Lower lobe of right lung (tissue), 2 donors: ENCODE measurements around the gene CD101. TPM values are rescaled to one million over a fixed set of nuclear protein-coding genes. Genes with fewer than 3 reads are reported as not detected.

ENCODE experiments used
- ATAC-seq, 2 donors: fragments of 200-7000 bp; cut with Tn5 transposase; one replicate each; pipeline ENCODE4 v1.9.1; 2020 to 2022; ENCODE audit warnings: mild to moderate bottlenecking in 2 of 2, moderate library complexity in 2 of 2
- DNase-seq: peaks from one replicate; pipeline ENCODE4 v3.0.0-alpha.2; 2020
- H3K27ac ChIP-seq: fragments of 200-600 bp; one replicate; pipeline ENCODE4 v1.8.0; 2022
- H3K27me3 ChIP-seq: fragments of 200-600 bp; one replicate; pipeline ENCODE4 v1.8.0; 2022; ENCODE audit warnings: low read depth
- H3K36me3 ChIP-seq: fragments of 200-600 bp; one replicate; pipeline ENCODE4 v1.8.0; 2022; ENCODE audit warnings: mild to moderate bottlenecking
- H3K4me1 ChIP-seq: fragments of 200-600 bp; one replicate; pipeline ENCODE4 v1.8.0; 2022
- H3K4me3 ChIP-seq: fragments of 200-600 bp; one replicate; pipeline ENCODE4 v1.8.0; 2022; ENCODE audit warnings: mild to moderate bottlenecking
- H3K9me3 ChIP-seq: fragments of 200-600 bp; one replicate; pipeline ENCODE4 v1.8.0; 2022
- intact Hi-C: fragments of 100-400 bp; cut with DNase I; formaldehyde crosslinking; loops from one replicate; pipeline ENCODE4 v1.11.0; 2022
- total RNA-seq: library from RNA; stranded (reverse); fragmentation: NEBNext Ultra II Directional; extraction: Animal tissue kit (Norgen Biotek cat#: 25700); gene quantifications from one replicate; pipeline ENCODE4 v1.2.1, GENCODE V29; 2021
- TF ChIP-seq, protein P1 (sequence below): fragments of 200-600 bp; IDR thresholded peaks from one replicate; pipeline ENCODE4 v1.8.0; 2022; ENCODE audit warnings: antibody characterized with exemption, mild to moderate bottlenecking
- donor health status: DM: no; HTN: yes; CAD: no; lungs with severe emphysema.

The CD101 gene
- total RNA-seq, 1 donor from 2014 or later = 105 TPM

DNA sequence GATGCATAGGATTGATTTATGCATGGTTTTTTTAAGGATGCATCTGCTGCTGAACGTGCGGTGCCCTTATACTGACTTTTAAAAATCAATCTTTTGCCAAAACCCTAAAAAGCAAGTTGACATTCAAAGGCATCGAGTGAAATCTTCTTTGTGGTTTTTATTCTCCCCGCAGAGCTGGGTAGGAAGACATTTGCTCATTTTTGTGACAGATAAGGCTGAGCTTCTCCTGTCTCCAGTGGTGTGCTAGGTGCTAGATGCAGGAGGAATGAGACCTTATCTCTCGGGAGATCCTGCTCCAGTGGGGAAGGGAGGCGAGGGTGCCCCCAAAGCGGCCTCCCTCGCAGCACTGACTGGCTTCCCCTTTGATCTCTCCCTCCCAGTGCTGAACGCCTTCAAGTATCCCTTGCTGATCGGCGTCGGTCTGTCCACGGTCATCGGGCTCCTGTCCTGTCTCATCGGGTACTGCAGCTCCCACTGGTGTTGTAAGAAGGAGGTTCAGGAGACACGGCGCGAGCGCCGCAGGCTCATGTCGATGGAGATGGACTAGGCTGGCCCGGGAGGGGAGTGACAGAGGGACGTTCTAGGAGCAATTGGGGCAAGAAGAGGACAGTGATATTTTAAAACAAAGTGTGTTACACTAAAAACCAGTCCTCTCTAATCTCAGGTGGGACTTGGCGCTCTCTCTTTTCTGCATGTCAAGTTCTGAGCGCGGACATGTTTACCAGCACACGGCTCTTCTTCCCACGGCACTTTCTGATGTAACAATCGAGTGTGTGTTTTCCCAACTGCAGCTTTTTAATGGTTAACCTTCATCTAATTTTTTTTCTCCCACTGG is 14.9 kb upstream of the CD101 start:
- Histone ChIP-seq H3K27me3 (no peaks in the 10 kb centered on the region), H3K4me3 (no peak overlapping the region), H3K36me3 (no peaks in the 10 kb centered on the region), H3K4me1 (peaks cover 22% of the 10 kb centered on the region), H3K9me3 (no peaks in the 10 kb centered on the region), H3K27ac (no peak overlapping the region)
- ATAC-seq (peak in 1 of 2 donors; percentile 3), DNase-seq (no peak)
- intact Hi-C loops = no loop called here
- TF ChIP-seq, protein P1, sequence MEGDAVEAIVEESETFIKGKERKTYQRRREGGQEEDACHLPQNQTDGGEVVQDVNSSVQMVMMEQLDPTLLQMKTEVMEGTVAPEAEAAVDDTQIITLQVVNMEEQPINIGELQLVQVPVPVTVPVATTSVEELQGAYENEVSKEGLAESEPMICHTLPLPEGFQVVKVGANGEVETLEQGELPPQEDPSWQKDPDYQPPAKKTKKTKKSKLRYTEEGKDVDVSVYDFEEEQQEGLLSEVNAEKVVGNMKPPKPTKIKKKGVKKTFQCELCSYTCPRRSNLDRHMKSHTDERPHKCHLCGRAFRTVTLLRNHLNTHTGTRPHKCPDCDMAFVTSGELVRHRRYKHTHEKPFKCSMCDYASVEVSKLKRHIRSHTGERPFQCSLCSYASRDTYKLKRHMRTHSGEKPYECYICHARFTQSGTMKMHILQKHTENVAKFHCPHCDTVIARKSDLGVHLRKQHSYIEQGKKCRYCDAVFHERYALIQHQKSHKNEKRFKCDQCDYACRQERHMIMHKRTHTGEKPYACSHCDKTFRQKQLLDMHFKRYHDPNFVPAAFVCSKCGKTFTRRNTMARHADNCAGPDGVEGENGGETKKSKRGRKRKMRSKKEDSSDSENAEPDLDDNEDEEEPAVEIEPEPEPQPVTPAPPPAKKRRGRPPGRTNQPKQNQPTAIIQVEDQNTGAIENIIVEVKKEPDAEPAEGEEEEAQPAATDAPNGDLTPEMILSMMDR = no peak

DNA sequence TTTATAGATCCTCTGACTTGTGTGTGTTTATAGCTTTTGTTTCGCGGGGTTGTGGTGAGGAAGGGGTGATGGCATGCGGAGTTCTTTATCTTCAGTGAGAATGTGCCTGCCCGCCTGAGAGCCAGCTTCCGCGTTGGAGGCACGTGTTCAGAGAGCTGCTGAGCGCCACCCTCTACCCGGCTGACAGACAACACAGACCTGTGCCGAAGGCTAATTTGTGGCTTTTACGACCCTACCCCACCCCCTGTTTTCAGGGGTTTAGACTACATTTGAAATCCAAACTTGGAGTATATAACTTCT is 14.4 kb upstream of the CD101 start:
- no peaks in the 10 kb centered on the region for H3K27me3 ChIP-seq
- ATAC-seq = no peak
- no peaks in the 10 kb centered on the region for H3K36me3 ChIP-seq
- no peak overlapping the region for H3K27ac ChIP-seq
- DNase-seq = no peak
- no peaks in the 10 kb centered on the region for H3K9me3 ChIP-seq
- TF ChIP-seq, protein P1 = no peak
- intact Hi-C loops = no loop called here
- H3K4me1 ChIP-seq = peaks cover 22% of the 10 kb centered on the region
- no peak overlapping the region for H3K4me3 ChIP-seq

DNA sequence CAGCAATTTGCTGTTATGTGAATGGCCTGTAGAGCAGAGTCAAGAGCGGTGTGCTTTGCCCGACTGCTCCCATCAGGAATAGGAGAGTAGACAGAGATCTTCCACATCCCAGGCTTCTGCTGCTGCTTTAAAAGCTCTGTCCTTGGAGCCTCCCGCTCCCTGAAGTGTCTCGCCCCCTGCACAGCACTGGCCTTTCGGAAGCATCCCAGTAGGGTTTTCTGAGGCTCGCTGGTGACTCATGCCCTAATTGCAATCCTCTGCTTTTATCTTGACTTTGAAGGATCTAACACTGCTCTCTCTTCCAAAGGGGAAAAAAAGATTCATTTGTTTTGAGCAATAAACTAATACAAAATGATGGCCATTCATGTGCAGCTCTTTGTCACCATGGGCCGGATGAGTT is 13.3 kb upstream of the CD101 start:
- intact Hi-C loops = no loop called here
- Histone ChIP-seq H3K27me3 (no peaks in the 10 kb centered on the region), H3K4me1 (peaks cover 22% of the 10 kb centered on the region), H3K9me3 (no peaks in the 10 kb centered on the region), H3K27ac (no peak overlapping the region), H3K4me3 (no peak overlapping the region), H3K36me3 (no peaks in the 10 kb centered on the region)
- ATAC-seq (no peak), DNase-seq (no peak)
- TF ChIP-seq, protein P1 = no peak

- TF ChIP-seq, protein P1 = no peak
- intact Hi-C loops = no loop called here
- Histone ChIP-seq H3K36me3 (no peaks in the 10 kb centered on the region), H3K27ac (no peak overlapping the region), H3K9me3 (no peaks in the 10 kb centered on the region), H3K4me1 (peaks cover 22% of the 10 kb centered on the region), H3K4me3 (no peak overlapping the region), H3K27me3 (no peaks in the 10 kb centered on the region)
- DNase-seq = no peak
- peak in 1 of 2 donors; percentile 25 for ATAC-seq
Observed at GRCh38 chr1:116988908-116989307, 12.7 kb upstream of the CD101 start.

- intact Hi-C loops = no loop called here
- DNase-seq (no peak), ATAC-seq (no peak)
- Histone ChIP-seq H3K27ac (peak overlapping the region; percentile 22), H3K4me1 (peaks cover 22% of the 10 kb centered on the region), H3K27me3 (no peaks in the 10 kb centered on the region), H3K9me3 (no peaks in the 10 kb centered on the region), H3K36me3 (no peaks in the 10 kb centered on the region), H3K4me3 (no peak overlapping the region)
- TF ChIP-seq, protein P1 = no peak
Observed at GRCh38 chr1:116989835-116990234, 11.7 kb upstream of the CD101 start.
